Upper lobe of left lung (tissue), 6 donors: ENCODE data around the gene B4GALNT2. TPM values are rescaled to one million over a fixed set of nuclear protein-coding genes. Genes with fewer than 3 reads are reported as not detected.
A peak's percentile ranks its signal among the peaks of the same experiment; 100 is the strongest.
"Not testable (repeated sequence)": the region's sequence is repeated elsewhere in the genome, so short reads cannot be mapped to it uniquely, and the experiment has no call there.

Source experiments
- ATAC-seq, 2 donors: fragments of 200-7000 bp; cut with Tn5 transposase; one replicate each; pipeline ENCODE4 v1.9.1; 2022; ENCODE audit warnings: mild to moderate bottlenecking in 2 of 2, moderate library complexity in 2 of 2; ENCODE audit not compliant: low FRiP score in 2 of 2
- DNase-seq, 2 donors: peaks; one replicate each; pipeline ENCODE4 v3.0.0-alpha.2; 2019 to 2020
- H3K27ac ChIP-seq, 4 donors: fragments of 200-600 bp; sonication (generic); one replicate each; pipeline ENCODE4 v1.5.1; 2016 to 2019
- H3K27me3 ChIP-seq, 4 donors: fragments of 200-600 bp; sonication (generic); one replicate each; pipeline ENCODE4 v1.5.1; 2017 to 2019
- H3K36me3 ChIP-seq, 4 donors: fragments of 200-600 bp; sonication (generic); one replicate each; pipeline ENCODE4 v1.5.1; 2016 to 2019
- H3K4me1 ChIP-seq, 4 donors: fragments of 200-600 bp; sonication (generic); one replicate each; pipeline ENCODE4 v1.5.1; 2018 to 2019
- H3K4me3 ChIP-seq, 4 donors: fragments of 200-600 bp; sonication (generic); one replicate each; pipeline ENCODE4 v1.5.1; 2017 to 2019; ENCODE audit warnings: mild to moderate bottlenecking in 2 of 4, moderate library complexity in 1 of 4
- H3K9me3 ChIP-seq, 4 donors: fragments of 200-600 bp; sonication (generic); one replicate each; pipeline ENCODE4 v1.5.1; 2018 to 2019
- EP300 ChIP-seq, 4 donors: sonication (generic); formaldehyde crosslinking; IDR thresholded peaks; one replicate each; pipeline ENCODE4 v1.5.1; 2017; ENCODE audit warnings: antibody characterized with exemption in 4 of 4, control low read depth in 2 of 4
- POLR2A ChIP-seq, 4 donors: fragments of 450-650 bp; IDR thresholded peaks; one replicate each; pipeline ENCODE4 v1.5.1; 2016 to 2017; ENCODE audit warnings: antibody characterized with exemption in 4 of 4, mild to moderate bottlenecking in 2 of 4
- POLR2AphosphoS5 ChIP-seq, 2 donors: sonication (generic); formaldehyde crosslinking; IDR thresholded peaks; one replicate each; pipeline ENCODE4 v1.5.1; 2017; ENCODE audit warnings: antibody characterized with exemption in 2 of 2
- WGBS, 2 donors: methylation state at CpG; one replicate each; pipeline ENCODE4 v1.1.5; 2017 to 2018; 5-methylcytosine and 5-hydroxymethylcytosine counted together
- total RNA-seq, 6 donors: library from RNA; depleted of rRNA in 4 of 6; stranded (reverse); fragments of >200 nt in 4 of 6; gene quantifications; one replicate each; pipeline versions ENCODE4 v1.1.0 to v1.2.1, GENCODE V29; 2016 to 2021
- TF ChIP-seq, protein P1 (sequence below), 6 experiments: fragments of 450-650 bp in 4 of 6; fragments of 200-600 bp in 2 of 6; sonication (generic) in 2 of 6; IDR thresholded peaks; one replicate each; pipeline ENCODE4 v1.5.1; 2016 to 2019; ENCODE audit warnings: antibody characterized with exemption in 6 of 6
- donor health status: DM: no; HTN: no; CAD: no; lungs with moderate emphysema.
- donor health status: DM: no; HTN: yes; CAD: no; lungs with severe emphysema.

B4GALNT2 gene
- total RNA-seq, 6 donors from 2014 or later = 0.11 to 1.0 (median 0.16) TPM

DNA sequence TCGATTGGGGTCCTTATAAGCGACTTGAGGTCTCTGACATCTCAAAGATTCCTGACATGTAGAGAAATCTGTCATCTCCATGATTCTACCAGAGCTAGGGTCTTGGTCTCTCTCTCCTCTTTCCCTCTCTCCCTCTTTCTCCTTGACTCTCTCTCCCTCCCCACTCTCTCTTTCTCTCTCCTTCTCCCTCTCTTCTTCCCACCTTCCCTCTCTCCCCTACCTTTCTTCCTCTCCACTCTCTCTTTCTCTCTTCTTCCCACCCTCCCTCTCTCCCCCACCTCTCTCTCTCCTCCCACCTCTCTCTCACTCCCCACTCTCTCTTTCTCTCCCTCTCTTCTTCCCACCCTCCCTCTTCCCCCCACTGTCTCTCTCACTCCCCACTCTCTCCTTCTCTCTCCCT is 32.6 kb downstream of the B4GALNT2 start:
- Histone ChIP-seq H3K4me1 (no peaks in the 10 kb centered on the region), H3K36me3 (no peaks in the 10 kb centered on the region), H3K4me3 (no peak overlapping the region), H3K27me3 (no peaks in the 10 kb centered on the region), H3K9me3 (no peaks in the 10 kb centered on the region), H3K27ac (no peak overlapping the region)
- 85% methylated on average over 2 of the region's 2 CpGs for WGBS, 2 donors
- DNase-seq (no peak), ATAC-seq (no peak)
- TF ChIP-seq EP300 (IDR thresholded peaks at IDR 0.05) = no peak
- TF ChIP-seq, protein P1, sequence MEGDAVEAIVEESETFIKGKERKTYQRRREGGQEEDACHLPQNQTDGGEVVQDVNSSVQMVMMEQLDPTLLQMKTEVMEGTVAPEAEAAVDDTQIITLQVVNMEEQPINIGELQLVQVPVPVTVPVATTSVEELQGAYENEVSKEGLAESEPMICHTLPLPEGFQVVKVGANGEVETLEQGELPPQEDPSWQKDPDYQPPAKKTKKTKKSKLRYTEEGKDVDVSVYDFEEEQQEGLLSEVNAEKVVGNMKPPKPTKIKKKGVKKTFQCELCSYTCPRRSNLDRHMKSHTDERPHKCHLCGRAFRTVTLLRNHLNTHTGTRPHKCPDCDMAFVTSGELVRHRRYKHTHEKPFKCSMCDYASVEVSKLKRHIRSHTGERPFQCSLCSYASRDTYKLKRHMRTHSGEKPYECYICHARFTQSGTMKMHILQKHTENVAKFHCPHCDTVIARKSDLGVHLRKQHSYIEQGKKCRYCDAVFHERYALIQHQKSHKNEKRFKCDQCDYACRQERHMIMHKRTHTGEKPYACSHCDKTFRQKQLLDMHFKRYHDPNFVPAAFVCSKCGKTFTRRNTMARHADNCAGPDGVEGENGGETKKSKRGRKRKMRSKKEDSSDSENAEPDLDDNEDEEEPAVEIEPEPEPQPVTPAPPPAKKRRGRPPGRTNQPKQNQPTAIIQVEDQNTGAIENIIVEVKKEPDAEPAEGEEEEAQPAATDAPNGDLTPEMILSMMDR (IDR thresholded peaks at IDR 0.05) = no peak
- no peak for TF ChIP-seq POLR2A (IDR thresholded peaks at IDR 0.05)
- TF ChIP-seq POLR2AphosphoS5 (IDR thresholded peaks at IDR 0.05) = no peak

DNA sequence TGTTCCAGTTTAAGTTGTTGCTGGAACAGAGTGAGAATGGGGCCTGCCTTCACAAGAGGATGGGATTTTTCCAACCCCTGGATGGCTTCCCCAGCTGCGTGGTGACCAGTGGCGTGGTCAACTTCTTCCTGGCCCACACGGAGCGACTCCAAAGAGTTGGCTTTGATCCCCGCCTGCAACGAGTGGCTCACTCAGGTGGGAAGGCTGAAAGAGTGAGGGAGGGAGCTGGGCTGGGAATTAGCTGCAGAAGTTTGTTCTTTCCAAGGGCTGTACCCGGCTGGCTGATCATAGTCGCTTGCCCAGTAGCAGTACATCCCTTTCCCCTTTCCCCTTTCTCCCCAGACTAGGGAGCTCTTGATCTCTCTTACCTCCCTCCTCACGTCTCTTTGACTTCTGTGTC is 36.1 kb downstream of the B4GALNT2 start:
- DNase-seq (no peak), ATAC-seq (no peak)
- no peak overlapping the region for H3K4me3 ChIP-seq
- H3K27ac ChIP-seq = no peak overlapping the region
- no peaks in the 10 kb centered on the region for H3K9me3 ChIP-seq
- H3K36me3 ChIP-seq = no peaks in the 10 kb centered on the region
- WGBS, 2 donors = 51 to 60% methylated on average over 9 of the region's 9 CpGs
- TF ChIP-seq EP300 (IDR thresholded peaks at IDR 0.05) = no peak
- no peak for TF ChIP-seq POLR2A (IDR thresholded peaks at IDR 0.05)
- no peak for TF ChIP-seq POLR2AphosphoS5 (IDR thresholded peaks at IDR 0.05)
- TF ChIP-seq, protein P1 (IDR thresholded peaks at IDR 0.05) = no peak
- no peaks in the 10 kb centered on the region for H3K27me3 ChIP-seq
- no peaks in the 10 kb centered on the region for H3K4me1 ChIP-seq

DNA sequence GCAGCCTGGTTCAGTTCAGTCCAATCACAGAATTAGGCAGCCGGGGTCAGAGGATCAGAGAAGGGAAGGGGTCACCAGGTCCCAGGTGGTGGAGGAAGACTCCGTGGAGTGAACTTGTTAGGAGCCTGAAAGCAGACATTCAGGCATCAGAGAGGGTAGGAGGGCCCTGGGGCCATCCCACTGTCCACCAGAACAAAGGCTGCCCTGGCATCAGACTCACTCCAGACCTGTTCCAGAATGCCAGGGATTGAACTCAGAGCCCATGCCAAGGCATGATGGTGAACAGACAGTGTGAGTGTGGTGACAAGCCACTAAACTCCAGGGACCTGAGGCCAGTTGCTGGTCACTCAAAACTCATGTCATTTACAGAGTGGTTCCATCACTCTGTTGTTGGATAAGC is 37.6 kb downstream of the B4GALNT2 start:
- no peaks in the 10 kb centered on the region for H3K27me3 ChIP-seq
- peaks cover 2 to 8% (median 6%) of the 10 kb centered on the region in 4 donors for H3K9me3 ChIP-seq
- no peak overlapping the region for H3K27ac ChIP-seq
- H3K4me1 ChIP-seq = no peaks in the 10 kb centered on the region
- WGBS, 2 donors = 79 to 81% methylated on average over 2 of the region's 2 CpGs
- no peak for DNase-seq
- TF ChIP-seq EP300 (IDR thresholded peaks at IDR 0.05) (no peak), POLR2AphosphoS5 (IDR thresholded peaks at IDR 0.05) (no peak), POLR2A (IDR thresholded peaks at IDR 0.05) (no peak)
- TF ChIP-seq, protein P1 (IDR thresholded peaks at IDR 0.05) = no peak
- no peaks in the 10 kb centered on the region for H3K36me3 ChIP-seq
- no peak overlapping the region for H3K4me3 ChIP-seq
- ATAC-seq = peak in 1 of 2 donors; percentile 57

DNA sequence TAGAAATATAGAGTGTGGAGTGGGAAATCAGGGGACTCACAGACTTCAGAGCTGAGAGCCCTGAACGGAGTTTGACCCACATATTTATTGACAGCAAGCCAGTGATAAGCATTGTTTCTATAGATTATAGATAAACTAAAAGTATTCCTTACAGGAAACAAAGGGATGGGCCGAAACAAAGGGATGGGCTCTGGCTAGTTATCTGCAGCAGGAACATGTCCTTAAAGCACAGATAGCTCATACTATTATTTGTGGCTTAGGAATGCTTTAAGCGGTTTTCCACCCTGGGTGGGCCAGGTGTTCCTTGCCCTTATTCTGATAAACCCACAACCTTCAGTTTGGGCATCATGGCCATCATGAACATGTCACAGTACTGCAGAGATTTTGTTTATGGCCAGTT is 38.1 kb downstream of the B4GALNT2 start:
- H3K9me3 ChIP-seq = peaks cover 7 to 13% (median 10%) of the 10 kb centered on the region in 4 donors
- not testable (repeated sequence) for ATAC-seq, H3K27ac ChIP-seq, H3K27me3 ChIP-seq, DNase-seq, H3K4me3 ChIP-seq, H3K4me1 ChIP-seq, H3K36me3 ChIP-seq
- 73 to 76% methylated on average over 3 of the region's 3 CpGs for WGBS, 2 donors

DNA sequence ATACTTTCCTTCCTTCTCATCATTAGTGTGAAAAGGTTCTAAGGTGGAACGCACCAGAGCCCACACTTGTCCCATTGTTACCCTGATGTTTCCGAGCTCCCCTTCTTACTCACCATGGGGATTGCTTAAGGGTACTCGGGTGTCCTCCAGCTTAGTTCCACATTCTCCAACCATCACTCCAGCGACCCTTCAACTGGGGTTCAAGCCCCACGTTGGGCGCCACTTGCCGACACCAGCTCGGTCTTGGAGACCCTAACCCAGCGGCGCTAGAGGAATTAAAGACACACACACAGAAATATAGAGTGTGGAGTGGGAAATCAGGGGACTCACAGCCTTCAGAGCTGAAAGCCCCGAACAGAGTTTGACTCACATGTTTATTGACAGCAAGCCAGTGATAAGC is 43.4 kb downstream of the B4GALNT2 start:
- not testable (repeated sequence) for DNase-seq

DNA sequence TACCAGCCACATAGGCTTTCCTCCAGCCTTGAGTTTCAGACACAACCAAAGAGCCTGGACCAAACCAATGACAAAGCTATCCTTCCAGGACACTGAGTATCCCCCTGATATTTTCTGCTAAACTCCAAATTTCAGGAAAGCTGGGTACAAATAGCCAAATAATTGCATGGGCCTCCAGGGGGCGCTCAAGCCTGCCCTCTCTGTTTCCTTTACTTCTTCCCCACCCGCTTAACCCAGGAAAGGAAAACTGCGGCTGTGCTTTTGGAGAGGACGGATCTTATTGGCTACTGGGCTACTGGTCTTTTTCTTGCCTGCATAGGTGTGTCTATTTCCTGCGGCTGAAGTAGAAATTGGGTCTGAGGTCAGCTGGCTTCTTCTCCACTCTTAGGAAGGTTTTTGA is 47.7 kb downstream of the B4GALNT2 start:
- DNase-seq (peak in 1 of 2 donors; percentile 69), ATAC-seq (peak; percentile 67 to 90)
- Histone ChIP-seq H3K27ac (no peak overlapping the region), H3K9me3 (peaks cover 14 to 25% (median 21%) of the 10 kb centered on the region in 4 donors), H3K4me3 (no peak overlapping the region), H3K36me3 (no peaks in the 10 kb centered on the region), H3K4me1 (no peaks in the 10 kb centered on the region), H3K27me3 (no peaks in the 10 kb centered on the region)
- no peak for TF ChIP-seq POLR2AphosphoS5 (IDR thresholded peaks at IDR 0.05)
- TF ChIP-seq EP300 (IDR thresholded peaks at IDR 0.05) = no peak
- TF ChIP-seq, protein P1 (IDR thresholded peaks at IDR 0.05) = peak; percentile 66 to 86 (median 74)
- 13 to 18% methylated on average over 5 of the region's 5 CpGs for WGBS, 2 donors

More for the DNA sequence above, 43.4 kb downstream of the B4GALNT2 start:
- H3K36me3 ChIP-seq, H3K27me3 ChIP-seq, H3K27ac ChIP-seq, ATAC-seq, H3K4me1 ChIP-seq, H3K4me3 ChIP-seq: not testable (repeated sequence)
- H3K9me3 ChIP-seq = peaks cover 17 to 32% (median 27%) of the 10 kb centered on the region in 4 donors
- 88 to 92% methylated on average over 11 of the region's 11 CpGs for WGBS, 2 donors
